Hematopoietic multipotent progenitor cell (in vitro differentiated cells): ENCODE measurements around the gene SURF2. TPM values are rescaled to one million over a fixed set of nuclear protein-coding genes. Genes with fewer than 3 reads are reported as not detected.

Source experiments
- DNase-seq, 3 donors: peaks; one replicate each; pipeline ENCODE4 v3.0.0-alpha.2; 2011 to 2015; ENCODE audit warnings: low read depth in 2 of 3, low spot score in 2 of 3
- total RNA-seq: library from RNA; depleted of rRNA; stranded (reverse); fragments of >200 nt; gene quantifications from one replicate; pipeline ENCODE4 v1.2.3, GENCODE V29; 2012

The SURF2 gene
- total RNA-seq, 1 donor, result 11.3 TPM

- no peak for DNase-seq
These were observed 3.6 kb upstream of the SURF2 start for GRCh38 chr9:133352635-133353340.

GRCh38 chr9:133353548-133353947, 2.8 kb upstream of the SURF2 start:
- no peak for DNase-seq

- DNase-seq, result no peak
These were observed 1.6 kb upstream of the SURF2 start for GRCh38 chr9:133354766-133355165.

- DNase-seq, result peak in 2 of 3 donors; percentile 37 to 56
These were observed 431 bp upstream of the SURF2 start for GRCh38 chr9:133355881-133356357.

GRCh38 chr9:133357656-133358055, 1.3 kb downstream of the SURF2 start:
- DNase-seq, result no peak

- DNase-seq, result peak in 1 of 3 donors; percentile 40
These were observed 3.2 kb downstream of the SURF2 start for GRCh38 chr9:133359399-133360175.

- no peak for DNase-seq
These were observed 4.3 kb downstream of the SURF2 start for GRCh38 chr9:133360400-133361393.

- DNase-seq, result no peak
These were observed 5.2 kb downstream of the SURF2 start for GRCh38 chr9:133361507-133362092.

GRCh38 chr9:133362359-133363044, 6.2 kb downstream of the SURF2 start:
- no peak for DNase-seq

GRCh38 chr9:133366435-133366834, 10.1 kb downstream of the SURF2 start:
- no peak for DNase-seq

- no peak for DNase-seq
These were observed 10.9 kb downstream of the SURF2 start for GRCh38 chr9:133367221-133367620.

- no peak for DNase-seq
These were observed 11.4 kb downstream of the SURF2 start for GRCh38 chr9:133367778-133368177.

GRCh38 chr9:133368249-133368881, 12.0 kb downstream of the SURF2 start:
- DNase-seq, result no peak

GRCh38 chr9:133369422-133369821, 13.1 kb downstream of the SURF2 start:
- no peak for DNase-seq

- no peak for DNase-seq
These were observed 13.6 kb downstream of the SURF2 start for GRCh38 chr9:133369933-133370332.

GRCh38 chr9:133370685-133371084, 14.3 kb downstream of the SURF2 start:
- DNase-seq, result no peak

GRCh38 chr9:133371261-133371711, 14.9 kb downstream of the SURF2 start:
- DNase-seq, result peak in 2 of 3 donors; percentile 28 to 38

- DNase-seq, result no peak
These were observed 15.8 kb downstream of the SURF2 start for GRCh38 chr9:133372144-133372543.

GRCh38 chr9:133374612-133375115, 18.3 kb downstream of the SURF2 start:
- peak in 2 of 3 donors; percentile 45 to 49 for DNase-seq
